NCI-H1417 (cell line): ENCODE results near the gene HIVEP2.

Experiments used
- DNase-seq, 3 experiments: peaks; one replicate each; lab custom pipeline; 2025; lab: John Stamatoyannopoulos, UW

Gene HIVEP2

GRCh38 chr6:142887517-142887916 lies 57.5 kb downstream of the HIVEP2 start:
- DNase-seq: no peak

- peak in 1 of 3 experiments; percentile 56 for DNase-seq
Measured at GRCh38 chr6:142886431-142887170, 58.4 kb downstream of the HIVEP2 start.

GRCh38 chr6:142885182-142885867 lies 59.7 kb downstream of the HIVEP2 start:
- peak; percentile 28 to 73 (median 29) for DNase-seq

GRCh38 chr6:142884214-142885035 lies 60.6 kb downstream of the HIVEP2 start:
- DNase-seq: no peak

GRCh38 chr6:142883011-142883410 lies 62.0 kb downstream of the HIVEP2 start:
- no peak for DNase-seq

GRCh38 chr6:142881761-142882160 lies 63.2 kb downstream of the HIVEP2 start:
- no peak for DNase-seq

GRCh38 chr6:142881290-142881689 lies 63.7 kb downstream of the HIVEP2 start:
- DNase-seq: no peak

- no peak for DNase-seq
Measured at GRCh38 chr6:142880201-142880600, 64.8 kb downstream of the HIVEP2 start.

- DNase-seq: peak in 1 of 3 experiments; percentile 83
Measured at GRCh38 chr6:142879527-142879926, 65.4 kb downstream of the HIVEP2 start.

GRCh38 chr6:142879076-142879475 lies 65.9 kb downstream of the HIVEP2 start:
- DNase-seq: peak in 1 of 3 experiments; percentile 83

- DNase-seq: no peak
Measured at GRCh38 chr6:142878407-142878806, 66.6 kb downstream of the HIVEP2 start.

GRCh38 chr6:142874676-142875075 lies 70.3 kb downstream of the HIVEP2 start:
- DNase-seq: no peak

- no peak for DNase-seq
Measured at GRCh38 chr6:142872376-142872775, 72.6 kb downstream of the HIVEP2 start.

- no peak for DNase-seq
Measured at GRCh38 chr6:142871910-142872331, 73.1 kb downstream of the HIVEP2 start.

GRCh38 chr6:142870787-142871415 lies 74.1 kb downstream of the HIVEP2 start:
- no peak for DNase-seq

- DNase-seq: no peak
Measured at GRCh38 chr6:142868917-142869316, 76.1 kb downstream of the HIVEP2 start.

GRCh38 chr6:142867988-142868812 lies 76.8 kb downstream of the HIVEP2 start:
- peak in 1 of 3 experiments; percentile 22 for DNase-seq

- peak in 1 of 3 experiments; percentile 14 for DNase-seq
Measured at GRCh38 chr6:142867355-142867801, 77.6 kb downstream of the HIVEP2 start.

- DNase-seq: no peak
Measured at GRCh38 chr6:142863981-142864380, 81.0 kb downstream of the HIVEP2 start.

GRCh38 chr6:142861711-142862110 lies 83.3 kb downstream of the HIVEP2 start:
- peak in 1 of 3 experiments; percentile 51 for DNase-seq

GRCh38 chr6:142860498-142860897 lies 84.5 kb downstream of the HIVEP2 start:
- peak in 1 of 3 experiments; percentile 18 for DNase-seq
